A673 (cell line): ENCODE data around the gene PLTP. TPM values are rescaled to one million over a fixed set of nuclear protein-coding genes. Genes with fewer than 3 reads are reported as not detected.

Experiments used
- BruUV-seq: library from RNA; stranded (reverse); fragments of 400-500 nt; replicated peaks from 2 replicates; lab custom pipeline; 2021; lab: Mats Ljungman, UMichigan
- CTCF ChIA-PET: fragments of 300-600 bp; sonication (Branson Sonifier 250); formaldehyde crosslinking; loops from one replicate; lab custom pipeline; 2022; ENCODE audit warnings: antibody characterized with exemption; lab: Charles Lee
- POLR2A ChIA-PET: fragments of 300-600 bp; sonication (Branson Sonifier 250); formaldehyde crosslinking; loops from one replicate; lab custom pipeline; 2022; ENCODE audit warnings: antibody characterized with exemption; ENCODE audit not compliant: low non-redundant PET; lab: Charles Lee
- DNase-seq: peaks from one replicate; pipeline ENCODE4 v3.0.0-alpha.2; 2015; ENCODE audit warnings: low spot score
- H3K27ac ChIP-seq: fragments of 200-600 bp; sonication (generic); 2 replicates; pipeline ENCODE4 v1.5.1; 2016; ENCODE audit warnings: mixed run types, low read depth, mild to moderate bottlenecking, mixed read lengths, antibody characterized with exemption, low read length; ENCODE audit not compliant: poor library complexity, severe bottlenecking
- H3K27me3 ChIP-seq: fragments of 200-600 bp; sonication (generic); replicated peaks from 2 replicates; pipeline ENCODE4 v1.6.1; 2017; ENCODE audit warnings: mixed run types, low read depth, mild to moderate bottlenecking, mixed read lengths, antibody characterized with exemption, low read length; ENCODE audit not compliant: insufficient read depth, poor library complexity
- H3K36me3 ChIP-seq: fragments of 200-600 bp; sonication (generic); 2 replicates; pipeline ENCODE4 v1.6.1; 2016; ENCODE audit warnings: mixed run types, mild to moderate bottlenecking, mixed read lengths, antibody characterized with exemption, low read length; ENCODE audit not compliant: insufficient read depth, poor library complexity, severe bottlenecking
- H3K4me1 ChIP-seq: fragments of 200-600 bp; sonication (generic); 2 replicates; pipeline ENCODE4 v1.6.1; 2017; ENCODE audit warnings: mixed run types, mild to moderate bottlenecking, mixed read lengths, antibody characterized with exemption, low read length; ENCODE audit not compliant: insufficient read depth, poor library complexity, severe bottlenecking
- H3K4me3 ChIP-seq: fragments of 200-600 bp; sonication (generic); 2 replicates; pipeline ENCODE4 v1.5.1; 2016; ENCODE audit warnings: low read depth, mixed run types, mild to moderate bottlenecking, mixed read lengths, low read length; ENCODE audit not compliant: poor library complexity, severe bottlenecking
- H3K9me3 ChIP-seq: fragments of 200-600 bp; sonication (generic); 2 replicates; pipeline ENCODE4 v1.6.1; 2016; ENCODE audit warnings: mixed run types, low read depth, mild to moderate bottlenecking, mixed read lengths, antibody characterized with exemption, low read length; ENCODE audit not compliant: poor library complexity, severe bottlenecking
- EZH2 ChIP-seq: fragments of 200-600 bp; sonication (generic); IDR thresholded peaks from 2 replicates; pipeline ENCODE4 v1.6.1; 2017; ENCODE audit warnings: borderline replicate concordance, low read depth, mild to moderate bottlenecking, mixed read lengths, antibody characterized with exemption, low read length; ENCODE audit not compliant: poor library complexity, severe bottlenecking
- intact Hi-C: fragments of 100-400 bp; cut with micrococcal nuclease; formaldehyde crosslinking; loops from one replicate; pipeline ENCODE4 v1.10.0; 2022; ENCODE audit not compliant: unreplicated experiment
- total RNA-seq: library from RNA; stranded (reverse); gene quantifications from 2 replicates; pipeline ENCODE4 v1.2.3, GENCODE V29; 2021
- TF ChIP-seq, protein P1 (sequence below): fragments of 300-800, 200-600 bp; sonication (generic); conservative IDR thresholded peaks from 2 replicates; pipeline ENCODE4 v1.5.1; 2017; ENCODE audit warnings: low read depth, mild to moderate bottlenecking, antibody characterized with exemption, low read length, moderate library complexity, mixed read lengths

The PLTP gene
- total RNA-seq, 1 experiment from 2014 or later, result 58.3 TPM

DNA sequence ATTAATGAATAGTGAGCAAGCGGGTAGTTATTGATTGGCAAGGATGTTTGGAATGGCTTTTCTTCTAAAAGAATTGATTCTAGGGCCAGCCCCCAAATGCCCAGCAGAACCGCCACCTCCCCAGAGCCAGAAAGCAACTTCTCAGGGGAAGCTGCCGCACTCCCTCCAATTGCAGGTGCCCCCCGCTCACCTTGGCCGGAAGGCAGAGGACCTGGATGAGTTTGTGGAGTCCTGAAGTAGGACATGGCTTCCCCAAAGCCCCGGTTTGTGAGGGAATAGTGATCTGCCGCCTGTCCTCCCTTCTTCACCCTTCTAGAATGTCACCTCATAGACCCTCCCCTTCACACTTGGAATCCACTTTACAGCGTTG lies 24.6 kb downstream of the PLTP start, which contains the start of gene SPATA25:
Gene SPATA25 (minus strand): TSS at position 277 of the 370 bp plus-strand sequence. CDS start 32 bp downstream, at position 245.
- POLR2A ChIA-PET, result no interaction called here
- Histone ChIP-seq H3K4me1 (peaks cover 7% of the 10 kb centered on the region), H3K27ac (no peak within 1 kb of the TSS), H3K4me3 (no peak within 1 kb of the TSS), H3K9me3 (no peaks in the 10 kb centered on the region), H3K36me3 (peaks cover 18% of the 10 kb centered on the region), H3K27me3 (no peaks in the 10 kb centered on the region)
- CTCF ChIA-PET, result no interaction called here
- no peak for DNase-seq
- no TSS peak for BruUV-seq
- TF ChIP-seq, protein P1, sequence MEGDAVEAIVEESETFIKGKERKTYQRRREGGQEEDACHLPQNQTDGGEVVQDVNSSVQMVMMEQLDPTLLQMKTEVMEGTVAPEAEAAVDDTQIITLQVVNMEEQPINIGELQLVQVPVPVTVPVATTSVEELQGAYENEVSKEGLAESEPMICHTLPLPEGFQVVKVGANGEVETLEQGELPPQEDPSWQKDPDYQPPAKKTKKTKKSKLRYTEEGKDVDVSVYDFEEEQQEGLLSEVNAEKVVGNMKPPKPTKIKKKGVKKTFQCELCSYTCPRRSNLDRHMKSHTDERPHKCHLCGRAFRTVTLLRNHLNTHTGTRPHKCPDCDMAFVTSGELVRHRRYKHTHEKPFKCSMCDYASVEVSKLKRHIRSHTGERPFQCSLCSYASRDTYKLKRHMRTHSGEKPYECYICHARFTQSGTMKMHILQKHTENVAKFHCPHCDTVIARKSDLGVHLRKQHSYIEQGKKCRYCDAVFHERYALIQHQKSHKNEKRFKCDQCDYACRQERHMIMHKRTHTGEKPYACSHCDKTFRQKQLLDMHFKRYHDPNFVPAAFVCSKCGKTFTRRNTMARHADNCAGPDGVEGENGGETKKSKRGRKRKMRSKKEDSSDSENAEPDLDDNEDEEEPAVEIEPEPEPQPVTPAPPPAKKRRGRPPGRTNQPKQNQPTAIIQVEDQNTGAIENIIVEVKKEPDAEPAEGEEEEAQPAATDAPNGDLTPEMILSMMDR, result no peak
- intact Hi-C loops, result no loop called here

- peaks cover 2% of the 10 kb centered on the region for H3K4me1 ChIP-seq
- peaks cover 21% of the 10 kb centered on the region for H3K36me3 ChIP-seq
- POLR2A ChIA-PET, result no interaction called here
- no TSS peak for BruUV-seq
- TF ChIP-seq EZH2, result no peak
- no peak overlapping the region for H3K27ac ChIP-seq
- H3K9me3 ChIP-seq, result no peaks in the 10 kb centered on the region
- CTCF ChIA-PET, result no interaction called here
- H3K27me3 ChIP-seq, result no peaks in the 10 kb centered on the region
- no peak overlapping the region for H3K4me3 ChIP-seq
- intact Hi-C loops, result no loop called here
- DNase-seq, result no peak
These were observed 25.2 kb downstream of the PLTP start for GRCh38 chr20:45886590-45887345.

DNA sequence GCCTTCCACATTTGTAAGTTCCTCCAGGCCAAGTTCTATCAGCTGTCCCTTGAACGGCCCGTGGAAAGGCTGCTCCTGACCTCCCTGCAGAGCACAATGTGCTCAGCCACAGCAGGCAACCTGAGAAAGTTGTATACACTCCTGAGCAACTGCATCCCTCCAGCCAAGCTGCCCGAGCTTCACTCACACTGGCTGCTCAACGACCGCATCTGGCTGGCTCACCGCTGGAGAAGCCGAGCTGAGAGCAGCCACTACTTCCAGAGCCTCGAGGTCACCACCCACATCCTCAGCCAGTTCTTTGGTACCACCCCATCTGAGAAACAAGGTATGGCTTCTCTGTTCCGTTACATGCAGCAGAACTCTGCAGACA lies 28.9 kb downstream of the PLTP start:
- no peak overlapping the region for H3K4me3 ChIP-seq
- BruUV-seq, result no TSS peak
- H3K36me3 ChIP-seq, result peaks cover 21% of the 10 kb centered on the region
- TF ChIP-seq EZH2, result no peak
- TF ChIP-seq, protein P1, result no peak
- no peak overlapping the region for H3K27ac ChIP-seq
- ChIA-PET CTCF (no interaction called here), POLR2A (no interaction called here)
- intact Hi-C loops, result no loop called here
- no peaks in the 10 kb centered on the region for H3K27me3 ChIP-seq
- H3K9me3 ChIP-seq, result no peaks in the 10 kb centered on the region
- H3K4me1 ChIP-seq, result no peaks in the 10 kb centered on the region
- no peak for DNase-seq
